ENCODE results near the gene SLC12A9. TPM values are rescaled to one million over a fixed set of nuclear protein-coding genes. Genes with fewer than 3 reads are reported as not detected.

SLC12A9 gene
- polyA plus RNA-seq, 1 donor, result 20.7 TPM

- no peak for DNase-seq (ENCODE audit: low read depth)
These were observed 9.1 kb downstream of the SLC12A9 start for GRCh38 chr7:100861616-100861985.

GRCh38 chr7:100863406-100863950, 11.0 kb downstream of the SLC12A9 start:
- no peak for DNase-seq (ENCODE audit: low read depth)

GRCh38 chr7:100864263-100864845, 11.8 kb downstream of the SLC12A9 start:
- DNase-seq (ENCODE audit: low read depth), result no peak

- no peak for DNase-seq (ENCODE audit: low read depth)
These were observed 12.9 kb downstream of the SLC12A9 start for GRCh38 chr7:100865372-100865911.

GRCh38 chr7:100865938-100866728, 13.6 kb downstream of the SLC12A9 start:
- DNase-seq (ENCODE audit: low read depth), result no peak

- no peak for DNase-seq (ENCODE audit: low read depth)
These were observed 14.2 kb downstream of the SLC12A9 start for GRCh38 chr7:100866729-100867039.

GRCh38 chr7:100867040-100867775, 14.7 kb downstream of the SLC12A9 start, which contains the start of gene TRIP6:
TRIP6 (plus strand) TSS chr7:100867387; CDS start chr7:100867498, 111 bp downstream.
- no peak for DNase-seq (ENCODE audit: low read depth)

GRCh38 chr7:100867776-100868485, 15.4 kb downstream of the SLC12A9 start:
- no peak for DNase-seq (ENCODE audit: low read depth)

- DNase-seq (ENCODE audit: low read depth), result no peak
These were observed 21.2 kb downstream of the SLC12A9 start for GRCh38 chr7:100873599-100874299.

GRCh38 chr7:100874300-100874576, 21.7 kb downstream of the SLC12A9 start:
- DNase-seq (ENCODE audit: low read depth), result no peak

GRCh38 chr7:100874577-100875355, 22.3 kb downstream of the SLC12A9 start, which contains the start of gene SRRT:
SRRT (plus strand) TSS chr7:100875103; CDS start chr7:100875591, 488 bp downstream.
- peak; percentile 96 for DNase-seq (ENCODE audit: low read depth)

- no peak for DNase-seq (ENCODE audit: low read depth)
These were observed 22.8 kb downstream of the SLC12A9 start for GRCh38 chr7:100875356-100875751.

GRCh38 chr7:100878013-100878412, 25.5 kb downstream of the SLC12A9 start:
- no peak for DNase-seq (ENCODE audit: low read depth)

GRCh38 chr7:100878685-100879084, 26.2 kb downstream of the SLC12A9 start:
- no peak for DNase-seq (ENCODE audit: low read depth)

- no peak for DNase-seq (ENCODE audit: low read depth)
These were observed 27.3 kb downstream of the SLC12A9 start for GRCh38 chr7:100879685-100880261.

- no peak for DNase-seq (ENCODE audit: low read depth)
These were observed 28.1 kb downstream of the SLC12A9 start for GRCh38 chr7:100880645-100881044.

- no peak for DNase-seq (ENCODE audit: low read depth)
These were observed 28.6 kb downstream of the SLC12A9 start for GRCh38 chr7:100881136-100881535.

- no peak for DNase-seq (ENCODE audit: low read depth)
These were observed 29.7 kb downstream of the SLC12A9 start for GRCh38 chr7:100882201-100882600.

GRCh38 chr7:100882785-100883526, 30.4 kb downstream of the SLC12A9 start:
- DNase-seq (ENCODE audit: low read depth), result no peak

All from forelimb muscle (tissue), 1 donor.